GM12891 (cell line): Measurements from ENCODE around the gene ANKRD13B.

Experiments used
- POLR2A ChIP-seq: IDR thresholded peaks from 2 replicates; pipeline ENCODE4 v1.6.1; 2011; ENCODE audit warnings: low read depth, low read length, control low read depth
- TAF1 ChIP-seq: IDR thresholded peaks from 2 replicates; pipeline ENCODE4 v1.6.1; 2011; ENCODE audit warnings: low read depth, low read length, control low read depth

- TF ChIP-seq TAF1 (no peak), POLR2A (no peak)
Observed at GRCh38 chr17:29659155-29659554, 66.2 kb downstream of the ANKRD13B start.
